Measurements from ENCODE around the gene GTF3C6.
"Not testable (repeated sequence)": the region's sequence is repeated elsewhere in the genome, so short reads cannot be mapped to it uniquely, and the experiment has no call there.

GTF3C6 gene

DNA sequence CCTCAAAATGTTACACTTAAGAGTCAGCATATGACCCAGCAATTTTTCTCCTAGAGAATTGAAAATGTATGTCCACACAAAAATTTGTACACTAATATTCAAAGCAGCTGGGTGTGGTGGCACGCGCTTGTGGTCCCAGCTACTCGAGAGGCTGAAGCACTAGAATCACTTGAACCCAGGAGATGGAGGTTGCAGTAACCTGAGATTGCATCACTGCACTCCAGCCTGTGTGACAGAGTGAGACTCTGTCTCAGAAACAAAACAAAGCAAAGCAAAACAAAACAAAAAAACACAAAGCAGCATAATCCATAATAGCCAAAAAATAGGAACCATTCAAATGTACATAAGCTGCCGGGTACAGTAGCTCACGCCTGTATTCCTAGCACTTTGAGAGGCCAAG is 21.7 kb downstream of the GTF3C6 start:
- DNase-seq, result no peak

DNA sequence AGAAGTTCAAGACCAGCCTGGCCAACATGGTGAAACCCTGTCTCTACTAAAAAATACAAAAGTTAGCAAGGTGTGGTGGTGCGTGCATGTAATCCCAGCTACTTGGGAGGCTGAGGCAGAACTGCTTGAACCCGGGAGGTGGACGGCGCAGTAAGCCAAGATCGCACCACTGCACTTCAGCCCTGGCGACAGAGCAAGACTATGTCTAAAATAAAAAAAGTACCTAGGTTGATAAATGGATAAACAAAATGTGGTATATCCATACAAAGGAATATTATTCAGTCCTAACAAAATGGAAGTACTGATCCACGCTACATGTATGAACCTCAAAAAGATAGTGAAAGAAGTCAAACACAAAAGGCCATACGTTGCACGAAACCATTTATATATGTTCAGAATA is 22.1 kb downstream of the GTF3C6 start:
- DNase-seq, result no peak

DNA sequence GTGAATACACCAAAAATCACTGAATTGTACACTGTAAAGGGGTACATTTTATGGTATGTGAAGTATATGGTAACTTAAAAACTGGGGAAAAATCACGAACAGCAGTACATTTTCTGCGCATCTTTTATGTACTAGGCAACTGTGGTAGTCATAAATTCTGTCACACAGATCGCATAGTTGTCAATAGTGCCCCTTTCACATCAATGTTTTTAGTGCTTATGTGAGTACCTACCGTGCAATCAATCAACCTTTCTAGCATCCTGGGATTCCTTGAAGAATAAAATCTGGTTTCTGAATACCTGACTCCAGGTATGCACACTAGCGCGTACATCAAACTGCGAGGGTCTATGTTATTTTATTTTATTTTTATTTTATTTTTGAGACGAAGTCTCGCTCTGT is 22.7 kb downstream of the GTF3C6 start:
- no peak for DNase-seq

DNA sequence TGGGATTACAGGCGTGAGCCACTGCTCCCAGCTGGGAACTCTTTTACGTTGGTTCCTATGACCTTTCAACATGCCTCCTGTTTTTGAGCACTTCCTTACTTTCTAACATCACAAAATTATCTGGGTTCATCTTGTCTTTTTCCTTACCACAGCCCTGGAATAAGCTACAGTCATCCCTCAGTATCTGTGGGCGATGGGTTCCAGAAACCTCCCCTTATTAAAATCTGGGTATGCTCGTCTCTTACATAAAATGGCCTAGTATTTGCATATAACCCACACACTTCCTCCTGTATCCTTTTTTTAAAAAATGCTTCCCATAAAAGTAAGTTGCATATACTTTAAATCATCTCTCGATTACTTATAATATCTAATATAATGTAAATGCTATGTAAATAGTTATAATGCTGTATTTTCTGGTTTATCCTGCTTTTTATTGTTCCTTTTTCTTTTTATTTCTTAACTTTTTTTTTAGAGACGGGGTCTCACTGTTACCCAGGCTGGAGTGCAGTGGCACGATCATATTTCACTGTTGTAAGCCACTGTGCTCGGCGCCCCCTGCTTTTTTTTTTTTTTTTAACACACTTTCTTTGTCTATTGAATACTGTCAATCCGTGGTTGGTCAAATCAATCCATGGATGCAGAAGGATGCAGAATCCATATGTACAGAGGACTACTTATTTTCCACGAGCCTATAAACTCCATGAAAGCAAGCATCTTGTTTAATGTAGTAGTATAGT is 32.5 kb downstream of the GTF3C6 start:
- no peak for DNase-seq

DNA sequence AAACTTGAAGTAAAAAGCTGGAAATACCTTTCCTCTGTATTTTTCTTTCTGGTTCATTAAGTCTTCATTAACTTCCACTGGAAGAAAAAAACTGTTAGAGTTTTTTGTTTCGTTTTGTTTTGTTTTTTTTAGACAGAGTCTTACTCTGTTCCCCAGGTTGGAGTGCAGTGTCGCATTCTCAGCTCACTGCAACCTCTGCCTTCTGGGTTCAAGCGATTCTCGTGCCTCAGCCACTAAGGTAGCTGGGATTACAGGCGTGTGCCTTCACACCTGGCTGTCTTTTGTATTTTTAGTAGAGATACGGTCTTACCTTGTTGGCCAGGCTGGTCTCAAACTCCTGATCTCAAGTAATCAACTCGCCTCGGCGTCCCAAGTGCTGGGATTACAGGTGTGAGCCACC is 38.2 kb downstream of the GTF3C6 start:
- no peak for DNase-seq

DNA sequence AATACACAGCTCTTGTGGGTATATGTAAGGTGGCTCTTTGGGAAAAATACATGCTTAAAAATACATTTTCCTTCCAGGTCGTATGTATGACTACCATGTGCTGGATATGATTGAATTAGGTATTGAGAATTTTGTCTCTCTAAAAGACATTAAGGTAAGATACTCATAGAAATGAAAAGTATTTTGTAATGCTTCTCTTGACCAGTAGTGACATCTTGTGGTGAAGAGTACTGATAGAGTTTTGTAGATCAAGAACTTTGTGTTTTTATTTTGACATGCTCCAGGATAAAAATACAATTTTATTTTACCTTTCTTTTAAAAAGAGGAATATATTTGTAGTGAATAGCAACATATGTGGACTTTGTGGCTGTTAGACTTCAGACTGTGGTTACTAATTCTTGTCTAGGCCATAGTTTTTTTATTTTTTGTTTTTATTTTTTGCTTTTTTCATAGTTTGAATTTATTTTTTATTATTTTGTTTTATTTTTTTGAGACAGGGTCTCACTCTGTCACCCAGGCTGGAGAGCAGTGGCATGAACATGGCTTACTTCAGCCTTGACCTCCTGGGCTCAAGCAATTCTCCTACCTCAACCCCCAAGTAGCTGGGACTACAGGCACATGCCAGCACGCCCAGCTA is 41.2 kb downstream of the GTF3C6 start:
- DNase-seq, result no peak

DNA sequence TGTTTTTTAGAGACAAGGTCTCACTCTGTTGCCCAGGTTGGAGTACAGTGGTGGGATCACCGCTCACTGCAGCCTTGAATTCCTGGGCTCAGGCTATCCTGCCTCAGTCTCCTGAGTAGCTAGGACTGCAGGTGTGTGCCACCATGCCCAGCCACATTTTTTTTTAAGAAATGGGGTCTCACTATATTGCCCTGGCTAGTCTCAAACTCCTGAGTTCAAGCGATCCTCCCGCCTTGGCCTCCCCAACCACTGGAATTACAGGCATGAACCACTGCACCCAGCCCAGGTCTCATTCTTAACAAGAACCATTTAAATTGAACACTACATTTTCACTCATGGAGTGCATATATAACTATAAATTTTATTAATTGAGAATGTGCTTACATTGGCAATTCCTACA is 43.8 kb downstream of the GTF3C6 start:
- no peak for DNase-seq

DNA sequence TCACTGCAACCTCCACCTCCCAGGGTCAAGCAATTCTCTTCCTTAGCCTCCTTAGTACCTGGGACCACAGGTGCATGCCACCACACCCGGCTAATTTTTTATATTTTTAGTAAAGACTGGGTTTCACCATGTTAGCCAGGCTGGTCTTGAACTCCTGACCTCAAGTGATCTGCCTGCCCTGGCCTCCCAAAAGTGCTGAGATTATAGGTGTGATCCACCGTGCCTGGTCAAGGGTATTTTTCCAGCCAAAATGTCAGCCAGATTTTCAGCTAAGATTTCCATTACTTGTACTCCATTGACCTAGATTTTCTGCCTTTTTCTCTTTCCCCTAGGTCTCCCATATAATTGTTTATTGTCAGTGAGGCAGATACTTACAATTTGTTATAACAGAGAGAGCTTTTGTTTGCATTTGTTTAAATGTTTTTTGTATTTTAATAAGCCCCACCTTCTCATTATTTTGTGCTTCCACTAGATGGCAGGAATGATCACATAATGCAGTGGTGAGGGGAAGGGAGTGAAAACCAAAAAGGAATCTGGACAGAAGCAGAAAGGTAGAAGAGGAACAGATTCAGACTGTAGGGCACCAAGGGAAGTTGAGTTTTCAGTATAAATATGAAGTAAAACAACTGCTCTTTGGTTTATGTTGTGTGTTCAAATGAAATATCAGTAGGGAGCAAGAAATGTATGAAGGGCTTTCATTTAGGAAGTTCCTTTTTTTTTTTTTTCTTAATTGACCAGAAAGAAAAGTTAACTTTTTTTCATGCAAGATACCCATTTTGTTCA is 53.0 kb downstream of the GTF3C6 start:
- DNase-seq, result no peak

DNA sequence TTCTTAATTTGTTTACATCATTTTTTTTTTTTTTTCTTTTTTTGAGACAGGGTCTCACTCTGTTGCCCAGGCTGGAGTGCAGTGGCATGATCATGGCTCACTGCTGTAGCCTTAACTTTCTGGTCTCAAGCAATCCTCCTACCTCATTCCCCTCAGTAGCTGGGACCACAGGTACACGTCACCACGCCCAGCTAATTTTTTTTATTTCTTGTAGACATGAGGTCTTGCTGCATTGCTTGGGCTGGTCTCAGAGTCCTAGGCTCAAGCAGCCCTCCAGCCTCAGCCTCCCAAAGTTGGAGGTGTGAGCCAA is 53.6 kb downstream of the GTF3C6 start:
- DNase-seq, result no peak

DNA sequence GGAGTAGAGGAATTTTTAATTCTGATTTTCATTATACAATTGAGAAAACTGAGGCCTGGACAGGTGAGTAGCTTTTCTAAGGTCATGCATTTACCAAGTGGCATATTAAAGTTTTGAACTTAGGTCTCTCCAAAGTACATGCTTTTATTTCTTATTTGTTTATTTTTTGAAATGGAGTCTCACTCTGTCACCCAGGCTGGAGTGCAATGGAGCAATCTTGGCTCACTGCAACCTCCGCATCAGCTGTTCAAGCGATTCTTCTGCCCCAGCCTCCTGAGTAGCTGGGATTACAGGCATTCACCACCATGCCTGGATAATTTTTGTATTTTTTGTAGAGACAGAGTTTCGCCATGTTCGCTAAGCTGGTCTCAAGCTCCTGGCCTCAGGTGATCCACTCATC is 54.0 kb downstream of the GTF3C6 start:
- not testable (repeated sequence) for DNase-seq

DNA sequence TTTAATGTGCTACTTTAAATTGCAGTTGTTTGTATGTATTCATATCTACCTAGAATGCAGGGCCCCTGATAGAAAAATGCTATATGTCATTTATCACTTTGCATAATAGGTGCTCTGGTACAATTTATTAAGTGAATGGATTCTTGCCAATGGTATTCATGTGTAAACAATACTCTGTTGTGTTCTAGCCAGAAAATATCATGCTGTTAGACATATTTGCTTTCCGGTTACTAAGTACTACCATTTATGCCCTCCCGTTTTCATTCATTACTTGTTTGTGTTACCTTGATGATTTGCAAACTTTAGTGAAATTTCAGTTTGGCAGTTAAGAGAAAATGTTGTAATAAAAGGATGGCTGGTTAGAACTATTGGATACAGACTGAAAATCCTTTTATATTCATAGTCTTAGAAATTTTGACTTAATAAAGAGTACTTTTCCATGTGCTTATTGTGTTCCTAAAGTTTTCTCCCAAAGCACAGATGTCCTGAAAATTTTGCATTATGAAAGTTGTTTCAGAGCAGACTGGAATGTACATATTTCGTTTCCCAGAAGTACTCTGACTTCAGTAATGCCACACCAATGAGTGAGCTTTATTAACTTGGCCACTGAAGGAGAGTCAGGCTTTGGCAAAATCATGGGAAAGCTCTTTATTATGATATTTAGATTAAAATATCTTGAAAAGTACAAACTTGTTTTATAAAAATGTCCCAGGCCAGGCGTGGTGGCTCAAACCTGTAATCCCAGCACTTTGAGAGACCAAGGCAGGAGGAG is 54.8 kb downstream of the GTF3C6 start:
- no peak for DNase-seq

DNA sequence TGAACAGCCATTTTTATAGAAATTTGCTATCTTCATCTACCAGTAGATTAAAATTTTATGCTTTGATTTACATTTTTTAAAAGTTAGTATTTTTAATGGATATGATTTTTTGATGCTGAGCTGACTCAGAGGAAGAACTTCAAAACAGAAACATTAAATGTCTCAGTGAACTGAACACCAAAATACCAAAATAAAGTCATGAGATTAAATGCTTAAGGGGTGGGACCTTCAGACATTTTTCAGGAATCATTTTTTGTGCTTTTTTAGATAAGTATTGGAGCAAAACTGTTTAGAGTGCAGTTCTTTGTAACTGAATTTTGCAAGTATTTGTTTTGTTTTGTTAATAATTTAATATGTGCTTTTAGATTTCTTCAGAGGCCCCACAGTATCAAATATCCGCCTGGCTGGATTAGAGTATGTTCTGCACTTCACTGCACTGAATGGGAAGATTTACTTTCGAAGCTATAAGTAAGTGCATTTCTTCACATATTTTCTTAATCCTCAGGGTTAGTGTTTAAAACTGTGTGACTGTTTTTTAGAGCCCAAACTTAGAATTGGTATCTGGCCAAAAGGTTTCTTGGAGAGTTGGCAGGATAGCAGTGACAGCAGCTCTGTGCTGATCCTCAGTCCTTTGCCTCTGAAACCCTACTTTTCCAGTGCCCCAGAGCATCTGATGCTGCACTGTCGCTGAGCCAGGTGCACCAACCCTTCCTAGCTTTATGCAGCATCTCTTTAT is 57.1 kb downstream of the GTF3C6 start:
- no peak for DNase-seq

DNA sequence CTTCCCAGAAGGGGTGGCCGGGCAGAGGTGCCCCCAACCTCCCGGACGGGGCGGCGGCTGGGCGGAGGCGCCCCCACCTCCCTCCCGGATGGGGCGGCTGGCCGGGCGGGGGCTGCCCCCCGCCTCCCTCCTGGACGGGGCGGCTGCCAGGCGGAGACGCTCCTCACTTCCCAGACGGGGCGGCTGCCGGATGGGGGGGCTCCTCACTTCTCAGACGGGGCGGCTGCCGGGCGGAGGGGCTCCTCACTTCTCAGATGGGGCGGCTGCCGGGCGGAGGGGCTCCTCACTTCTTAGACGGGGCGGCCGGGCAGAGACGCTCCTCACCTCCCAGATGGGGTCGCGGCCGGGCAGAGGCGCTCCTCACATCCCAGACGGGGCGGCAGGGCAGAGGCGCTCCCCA is 58.7 kb downstream of the GTF3C6 start:
- DNase-seq, result not testable (repeated sequence)
